ENCODE measurements around the gene PPP1R8. TPM values are rescaled to one million over a fixed set of nuclear protein-coding genes. Genes with fewer than 3 reads are reported as not detected.
A peak's percentile ranks its signal among the peaks of the same experiment; 100 is the strongest.
"Not testable (repeated sequence)": the region's sequence is repeated elsewhere in the genome, so short reads cannot be mapped to it uniquely, and the experiment has no call there.

The PPP1R8 gene
- polyA plus RNA-seq, 1 experiment: 52.7 TPM

DNA sequence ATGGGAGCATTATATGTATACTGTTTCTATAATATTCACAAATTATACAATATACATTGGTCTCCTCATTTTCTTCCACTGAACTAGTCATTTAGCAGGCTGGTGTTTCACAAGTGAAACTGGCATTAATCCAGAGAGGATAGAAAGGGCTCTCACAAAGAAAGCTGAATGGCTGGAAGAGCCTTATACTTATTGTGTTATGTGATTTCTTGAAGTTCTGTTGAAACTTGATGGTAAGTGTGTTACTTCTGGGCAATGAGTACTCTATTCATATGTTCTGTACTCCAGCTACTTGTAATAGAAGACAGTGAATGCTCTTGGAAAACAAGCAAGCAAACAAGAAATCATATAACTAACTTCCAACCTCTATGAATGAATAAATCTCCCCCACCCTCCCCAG, 42.7 kb upstream of the PPP1R8 start:
- TF ChIP-seq, protein P1, sequence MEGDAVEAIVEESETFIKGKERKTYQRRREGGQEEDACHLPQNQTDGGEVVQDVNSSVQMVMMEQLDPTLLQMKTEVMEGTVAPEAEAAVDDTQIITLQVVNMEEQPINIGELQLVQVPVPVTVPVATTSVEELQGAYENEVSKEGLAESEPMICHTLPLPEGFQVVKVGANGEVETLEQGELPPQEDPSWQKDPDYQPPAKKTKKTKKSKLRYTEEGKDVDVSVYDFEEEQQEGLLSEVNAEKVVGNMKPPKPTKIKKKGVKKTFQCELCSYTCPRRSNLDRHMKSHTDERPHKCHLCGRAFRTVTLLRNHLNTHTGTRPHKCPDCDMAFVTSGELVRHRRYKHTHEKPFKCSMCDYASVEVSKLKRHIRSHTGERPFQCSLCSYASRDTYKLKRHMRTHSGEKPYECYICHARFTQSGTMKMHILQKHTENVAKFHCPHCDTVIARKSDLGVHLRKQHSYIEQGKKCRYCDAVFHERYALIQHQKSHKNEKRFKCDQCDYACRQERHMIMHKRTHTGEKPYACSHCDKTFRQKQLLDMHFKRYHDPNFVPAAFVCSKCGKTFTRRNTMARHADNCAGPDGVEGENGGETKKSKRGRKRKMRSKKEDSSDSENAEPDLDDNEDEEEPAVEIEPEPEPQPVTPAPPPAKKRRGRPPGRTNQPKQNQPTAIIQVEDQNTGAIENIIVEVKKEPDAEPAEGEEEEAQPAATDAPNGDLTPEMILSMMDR (IDR thresholded peaks at IDR 0.05; ENCODE audit: low read depth, low read length): no peak
- no peaks in the 10 kb centered on the region for H3K27me3 ChIP-seq (ENCODE audit: control insufficient read depth, insufficient read depth, low read length)
- H3K4me3 ChIP-seq (ENCODE audit: low read depth, low read length): no peak overlapping the region
- CTCF ChIA-PET: interaction anchor here (0.7 to 0.9 kb wide), 2 partner anchors 15 to 175 kb away, joined by 3 read pairs; partner anchors contain the start of gene STX12
- DNase-seq (ENCODE audit: low read depth, low spot score): no peak
- no peaks in the 10 kb centered on the region for H3K9me3 ChIP-seq (ENCODE audit: control insufficient read depth, insufficient read depth, low read length)
- POLR2A ChIA-PET: interaction anchor here (1.6 kb wide), 1 partner anchor 15 kb away, joined by 6 read pairs; the partner anchor contains the start of gene STX12
- H3K27ac ChIP-seq (ENCODE audit: low read depth, low read length): no peak overlapping the region

- ChIA-PET POLR2A (interaction anchor here (0.7 kb wide), 1 partner anchor 41 kb away, joined by 3 read pairs; the partner anchor contains the start of gene PPP1R8), CTCF (interaction anchor here (1.0 kb wide), 2 partner anchors 34 to 64 kb away, joined by 3 read pairs; no protein-coding TSS in a partner anchor)
- Histone ChIP-seq H3K4me3 (ENCODE audit: low read depth, low read length) (no peak overlapping the region), H3K27ac (ENCODE audit: low read depth, low read length) (no peak overlapping the region), H3K27me3 (ENCODE audit: control insufficient read depth, insufficient read depth, low read length) (no peaks in the 10 kb centered on the region), H3K9me3 (ENCODE audit: control insufficient read depth, insufficient read depth, low read length) (no peaks in the 10 kb centered on the region)
- no peak for DNase-seq (ENCODE audit: low read depth, low spot score)
- TF ChIP-seq, protein P1 (IDR thresholded peaks at IDR 0.05; ENCODE audit: low read depth, low read length): no peak
Measured at GRCh38 chr1:27789540-27790041, 41.0 kb upstream of the PPP1R8 start.

- H3K4me3 ChIP-seq (ENCODE audit: low read depth, low read length); H3K27ac ChIP-seq (ENCODE audit: low read depth, low read length); H3K9me3 ChIP-seq (ENCODE audit: control insufficient read depth, insufficient read depth, low read length); POLR2A ChIA-PET; DNase-seq (ENCODE audit: low read depth, low spot score); H3K27me3 ChIP-seq (ENCODE audit: control insufficient read depth, insufficient read depth, low read length): not testable (repeated sequence)
- CTCF ChIA-PET: interaction anchor here (1.0 kb wide), 1 partner anchor 33 kb away, joined by 3 read pairs; no protein-coding TSS in a partner anchor
Measured at GRCh38 chr1:27790270-27790669, 40.3 kb upstream of the PPP1R8 start.

DNA sequence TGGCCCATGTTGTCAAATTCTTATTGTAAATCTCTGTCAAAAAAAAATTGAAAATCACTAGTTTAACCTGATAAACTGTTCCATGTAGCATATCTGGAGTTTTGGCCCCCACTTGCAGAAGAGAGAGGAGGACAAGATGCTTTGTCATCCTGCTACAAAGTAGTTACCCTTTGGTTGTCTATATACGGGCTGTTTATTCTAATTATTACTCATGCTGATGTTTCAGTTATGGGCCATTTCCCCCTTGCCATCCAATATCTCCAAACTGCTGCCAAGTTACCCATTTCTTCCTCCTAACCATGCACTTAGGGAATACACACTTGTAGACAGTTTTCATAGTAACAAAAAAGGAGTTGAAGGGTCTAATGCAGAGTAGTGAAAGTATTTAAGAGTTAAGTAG, 35.0 kb upstream of the PPP1R8 start:
- POLR2A ChIA-PET: no interaction called here
- H3K27ac ChIP-seq (ENCODE audit: low read depth, low read length): peak overlapping the region; percentile 39
- no peak for DNase-seq (ENCODE audit: low read depth, low spot score)

DNA sequence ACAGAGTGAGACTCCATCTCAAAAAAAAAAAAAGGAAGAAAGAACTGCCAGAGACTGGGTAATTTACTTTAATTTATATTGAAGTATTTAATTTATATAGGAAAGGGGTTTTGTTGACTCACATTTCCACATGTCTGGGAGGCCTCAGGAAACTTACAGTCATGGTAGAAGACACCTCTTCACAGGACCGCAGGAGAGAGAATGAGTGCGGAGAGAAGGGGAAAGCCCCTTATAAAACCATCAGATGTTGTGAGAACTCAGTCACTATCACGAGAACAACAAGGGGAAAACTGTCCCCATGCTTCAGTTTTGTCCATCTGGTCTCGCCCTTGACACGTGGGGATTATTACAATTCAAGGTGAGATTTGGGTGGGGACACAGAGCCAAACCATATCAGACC, 25.8 kb upstream of the PPP1R8 start:
- H3K9me3 ChIP-seq (ENCODE audit: control insufficient read depth, insufficient read depth, low read length): no peaks in the 10 kb centered on the region
- TF ChIP-seq, protein P1 (IDR thresholded peaks at IDR 0.05; ENCODE audit: low read depth, low read length): no peak

More for the DNA sequence above, 35.0 kb upstream of the PPP1R8 start:
- no peak overlapping the region for H3K4me3 ChIP-seq (ENCODE audit: low read depth, low read length)
- no peaks in the 10 kb centered on the region for H3K27me3 ChIP-seq (ENCODE audit: control insufficient read depth, insufficient read depth, low read length)
- CTCF ChIA-PET: no interaction called here
- TF ChIP-seq, protein P1 (IDR thresholded peaks at IDR 0.05; ENCODE audit: low read depth, low read length): no peak
- H3K9me3 ChIP-seq (ENCODE audit: control insufficient read depth, insufficient read depth, low read length): no peaks in the 10 kb centered on the region

More for the DNA sequence above, 25.8 kb upstream of the PPP1R8 start:
- Histone ChIP-seq H3K27me3 (ENCODE audit: control insufficient read depth, insufficient read depth, low read length) (no peaks in the 10 kb centered on the region), H3K27ac (ENCODE audit: low read depth, low read length) (no peak overlapping the region), H3K4me3 (ENCODE audit: low read depth, low read length) (no peak overlapping the region)
- POLR2A ChIA-PET: interaction anchor here (0.5 kb wide), 1 partner anchor 177 kb away, joined by 5 read pairs; no protein-coding TSS in a partner anchor
- CTCF ChIA-PET: no interaction called here
- no peak for DNase-seq (ENCODE audit: low read depth, low spot score)

Data from AG04450 (cell line).